Keratinocyte (primary cell): ENCODE measurements around the gene ECE2. TPM values are rescaled to one million over a fixed set of nuclear protein-coding genes. Genes with fewer than 3 reads are reported as not detected.

ENCODE experiments used
- DNase-seq: peaks from one replicate; pipeline ENCODE4 v3.0.0-alpha.2; 2011; ENCODE audit warnings: low read depth, missing footprints, low spot score
- FAIRE-seq: peaks from 2 replicates; lab custom pipeline; 2011; peaks lifted over from hg19 to GRCh38; lab: Jason Lieb, UNC
- H2AFZ ChIP-seq: 2 replicates; pipeline ENCODE4 v1.6.0; 2012; ENCODE audit warnings: low read length, control low read depth, inconsistent platforms; ENCODE audit not compliant: control insufficient read depth
- H3K27ac ChIP-seq: 2 replicates; pipeline ENCODE4 v1.5.1; 2011; ENCODE audit warnings: low read length; ENCODE audit not compliant: control insufficient read depth, insufficient read depth
- H3K27me3 ChIP-seq: 3 replicates; pipeline ENCODE4 v1.6.0; 2011; ENCODE audit warnings: low read length; ENCODE audit not compliant: control insufficient read depth, insufficient read depth; ENCODE audit errors: extremely low read depth
- H3K36me3 ChIP-seq, 2 experiments: 2 replicates in 1 of 2; 3 replicates in 1 of 2; pipeline ENCODE4 v1.5.1; 2011; ENCODE audit warnings: low read length in 2 of 2, mild to moderate bottlenecking in 1 of 2; ENCODE audit not compliant: control insufficient read depth in 2 of 2, insufficient read depth in 2 of 2; ENCODE audit errors: extremely low read depth in 1 of 2
- H3K4me1 ChIP-seq: 3 replicates; pipeline ENCODE4 v1.5.1; 2011; ENCODE audit warnings: low read length; ENCODE audit not compliant: control insufficient read depth, insufficient read depth; ENCODE audit errors: extremely low read depth
- H3K4me2 ChIP-seq: 3 replicates; pipeline ENCODE4 v1.6.0; 2011; ENCODE audit warnings: low read depth, low read length; ENCODE audit not compliant: control insufficient read depth, insufficient read depth; ENCODE audit errors: extremely low read depth
- H3K4me3 ChIP-seq, 3 experiments: fragments of 200-600 bp in 1 of 3; sonication (generic) in 1 of 3; 2 replicates in 2 of 3; 3 replicates in 1 of 3; pipeline ENCODE4 v1.5.1; 2011 to 2016; ENCODE audit warnings: low read length in 3 of 3, mild to moderate bottlenecking in 3 of 3, control low read depth in 2 of 3, inconsistent platforms in 1 of 3, low read depth in 1 of 3, mixed read lengths in 1 of 3, mixed run types in 1 of 3, moderate library complexity in 1 of 3; ENCODE audit not compliant: control insufficient read depth in 2 of 3, insufficient read depth in 2 of 3; ENCODE audit errors: extremely low read depth in 1 of 3
- H3K79me2 ChIP-seq: 2 replicates; pipeline ENCODE4 v1.6.0; 2012; ENCODE audit warnings: low read length; ENCODE audit not compliant: control insufficient read depth, insufficient read depth
- H3K9ac ChIP-seq: 3 replicates; pipeline ENCODE4 v1.6.0; 2011; ENCODE audit warnings: low read length; ENCODE audit not compliant: control insufficient read depth, insufficient read depth; ENCODE audit errors: extremely low read depth
- H3K9me1 ChIP-seq: 3 replicates; pipeline ENCODE4 v1.6.0; 2011; ENCODE audit warnings: low read length; ENCODE audit not compliant: control insufficient read depth, insufficient read depth; ENCODE audit errors: extremely low read depth
- H3K9me3 ChIP-seq: 2 replicates; pipeline ENCODE4 v1.5.1; 2012; ENCODE audit warnings: low read depth, low read length; ENCODE audit not compliant: control insufficient read depth
- H4K20me1 ChIP-seq: 3 replicates; pipeline ENCODE4 v1.6.0; 2011; ENCODE audit warnings: low read length; ENCODE audit not compliant: control insufficient read depth, insufficient read depth; ENCODE audit errors: extremely low read depth
- CTCF ChIP-seq, 3 experiments: IDR thresholded peaks in 1 of 3; conservative IDR thresholded peaks in 1 of 3; optimal IDR thresholded peaks in 1 of 3; 2 replicates in 2 of 3; 3 replicates in 1 of 3; pipeline versions ENCODE3 to v1.5.1; 2011; ENCODE audit warnings: low read length in 3 of 3, mild to moderate bottlenecking in 3 of 3, moderate library complexity in 2 of 3, control low read depth in 1 of 3, inconsistent platforms in 1 of 3; ENCODE audit not compliant: insufficient read depth in 2 of 3; ENCODE audit errors: extremely low read depth in 1 of 3
- EZH2 ChIP-seq: IDR thresholded peaks from one replicate; pipeline ENCODE4 v1.6.1; 2012; ENCODE audit warnings: inconsistent platforms, mild to moderate bottlenecking, low read length, moderate library complexity
- dilution Hi-C: fragments of 300-500 bp; cut with MboI; formaldehyde crosslinking; loops from one replicate; pipeline ENCODE4 v1.7.0; 2020; ENCODE audit warnings: low sequenced_read_pairs; ENCODE audit not compliant: extremely low pct_ligation_motif_present
- polyA plus RNA-seq, 5 experiments: library from polyadenylated mRNA; depleted of rRNA in 3 of 5; stranded (reverse) in 3 of 5; stranded (forward) in 1 of 5; unstranded in 1 of 5; fragments of >200 nt; gene quantifications; 1 replicate in 1 of 5; 2 replicates in 3 of 5; 3 replicates in 1 of 5; pipeline versions ENCODE4 v1.2.1 to v1.2.3, GENCODE V29; 2011 to 2012; ENCODE audit warnings: missing spikeins in 2 of 5, low read depth in 1 of 5, low replicate concordance in 1 of 5

The ECE2 gene
- polyA plus RNA-seq, 1 donor (not counting 4 experiments of a cell fraction or from before 2014, with no cell fraction given): not detected

GRCh38 chr3:184237807-184238206, 38.0 kb upstream of the ECE2 start:
- no peak overlapping the region for H3K4me2 ChIP-seq
- no peak for TF ChIP-seq CTCF (optimal IDR thresholded peaks at IDR 0.05 in 1 of 3, IDR thresholded peaks at IDR 0.05 in 1 of 3, conservative IDR thresholded peaks at IDR 0.05 in 1 of 3; ENCODE audit: extremely low read depth in 1 of 3, insufficient read depth in 2 of 3, low read length in 3 of 3)
- no peak for TF ChIP-seq EZH2

GRCh38 chr3:184238246-184238818, 37.5 kb upstream of the ECE2 start:
- H2AFZ ChIP-seq: no peak overlapping the region
- no peak for FAIRE-seq
- H3K27me3 ChIP-seq: peaks cover under 1% of the 10 kb centered on the region
- no peak overlapping the region for H3K4me3 ChIP-seq
- H3K36me3 ChIP-seq: peaks cover 8 to 9% of the 10 kb centered on the region in 2 experiments
- H3K79me2 ChIP-seq: no peaks in the 10 kb centered on the region
- H3K27ac ChIP-seq: no peak overlapping the region
- TF ChIP-seq CTCF (optimal IDR thresholded peaks at IDR 0.05 in 1 of 3, IDR thresholded peaks at IDR 0.05 in 1 of 3, conservative IDR thresholded peaks at IDR 0.05 in 1 of 3; ENCODE audit: extremely low read depth in 1 of 3, insufficient read depth in 2 of 3, low read length in 3 of 3): no peak
- no peak for TF ChIP-seq EZH2
- peaks cover 7% of the 10 kb centered on the region for H3K4me1 ChIP-seq
- no peaks in the 10 kb centered on the region for H4K20me1 ChIP-seq
- no peak for DNase-seq
- no peak overlapping the region for H3K4me2 ChIP-seq
- no peaks in the 10 kb centered on the region for H3K9me1 ChIP-seq
- no peak overlapping the region for H3K9ac ChIP-seq
- dilution Hi-C loops: no loop called here
- H3K9me3 ChIP-seq: no peaks in the 10 kb centered on the region

More at GRCh38 chr3:184237807-184238206, 38.0 kb upstream of the ECE2 start:
- no peaks in the 10 kb centered on the region for H4K20me1 ChIP-seq
- dilution Hi-C loops: no loop called here
- FAIRE-seq (no peak), DNase-seq (no peak)
- no peaks in the 10 kb centered on the region for H3K9me3 ChIP-seq
- H3K27me3 ChIP-seq: peaks cover 5% of the 10 kb centered on the region
- H2AFZ ChIP-seq: no peak overlapping the region
- H3K79me2 ChIP-seq: no peaks in the 10 kb centered on the region
- H3K36me3 ChIP-seq: peaks cover 6% of the 10 kb centered on the region in 2 experiments
- no peaks in the 10 kb centered on the region for H3K9me1 ChIP-seq
- no peak overlapping the region for H3K9ac ChIP-seq
- H3K27ac ChIP-seq: no peak overlapping the region
- H3K4me3 ChIP-seq: no peak overlapping the region
- H3K4me1 ChIP-seq: peaks cover 7% of the 10 kb centered on the region
